ENCODE results near the gene PDE11A. TPM values are rescaled to one million over a fixed set of nuclear protein-coding genes. Genes with fewer than 3 reads are reported as not detected.

The PDE11A gene
- total and polyA plus RNA-seq, 3 donors from 2014 or later, result 2.2 to 7.8 (median 3.3) TPM

GRCh38 chr2:177810906-177811305 is 261.7 kb downstream of the PDE11A start:
- no peaks in the 10 kb centered on the region for H3K4me1 ChIP-seq
- DNase-seq, result no peak
- TF ChIP-seq POLR2A (IDR thresholded peaks at IDR 0.05), result no peak
- TF ChIP-seq CTCF (IDR thresholded peaks at IDR 0.05), result no peak
- H3K9me3 ChIP-seq, result no peaks in the 10 kb centered on the region
- no peaks in the 10 kb centered on the region for H3K27me3 ChIP-seq
- no peak overlapping the region for H3K4me3 ChIP-seq
- H3K27ac ChIP-seq, result no peak overlapping the region
- intact Hi-C loops (cut with DNase I; ENCODE audit: low total_unique reads), result no loop called here
- no peaks in the 10 kb centered on the region for H3K36me3 ChIP-seq (ENCODE audit: low read depth, missing control alignments)

GRCh38 chr2:177808984-177809809 is 263.4 kb downstream of the PDE11A start:
- intact Hi-C loops (cut with DNase I; ENCODE audit: low total_unique reads), result no loop called here
- Histone ChIP-seq H3K4me3 (no peak overlapping the region), H3K27ac (no peak overlapping the region), H3K9me3 (no peaks in the 10 kb centered on the region), H3K36me3 (ENCODE audit: low read depth, missing control alignments) (no peaks in the 10 kb centered on the region), H3K4me1 (no peaks in the 10 kb centered on the region), H3K27me3 (no peaks in the 10 kb centered on the region)
- DNase-seq, result no peak
- TF ChIP-seq CTCF (IDR thresholded peaks at IDR 0.05) (no peak), POLR2A (IDR thresholded peaks at IDR 0.05) (no peak)
- 64 to 73% methylated on average over 1 of the region's 1 CpG for WGBS, 2 donors

GRCh38 chr2:177806025-177806424 is 266.6 kb downstream of the PDE11A start:
- no peak overlapping the region for H3K4me3 ChIP-seq
- TF ChIP-seq POLR2A (IDR thresholded peaks at IDR 0.05) (no peak), CTCF (IDR thresholded peaks at IDR 0.05) (no peak)
- no peaks in the 10 kb centered on the region for H3K4me1 ChIP-seq
- H3K9me3 ChIP-seq, result no peaks in the 10 kb centered on the region
- no peaks in the 10 kb centered on the region for H3K36me3 ChIP-seq (ENCODE audit: low read depth, missing control alignments)
- H3K27ac ChIP-seq, result no peak overlapping the region
- no peak for DNase-seq
- H3K27me3 ChIP-seq, result no peaks in the 10 kb centered on the region
- intact Hi-C loops (cut with DNase I; ENCODE audit: low total_unique reads), result no loop called here

GRCh38 chr2:177799531-177799930 is 273.0 kb downstream of the PDE11A start:
- Histone ChIP-seq H3K36me3 (ENCODE audit: low read depth, missing control alignments) (no peaks in the 10 kb centered on the region), H3K27me3 (no peaks in the 10 kb centered on the region), H3K9me3 (no peaks in the 10 kb centered on the region), H3K27ac (no peak overlapping the region), H3K4me1 (peaks cover 5% of the 10 kb centered on the region), H3K4me3 (no peak overlapping the region)
- TF ChIP-seq CTCF (IDR thresholded peaks at IDR 0.05) (peak in 2 of 3 experiments; percentile 19 to 25), POLR2A (IDR thresholded peaks at IDR 0.05) (no peak)
- no peak for DNase-seq
- intact Hi-C loops (cut with DNase I; ENCODE audit: low total_unique reads), result no loop called here
- 57 to 59% methylated on average over 1 of the region's 1 CpG for WGBS, 2 donors

- Histone ChIP-seq H3K4me3 (no peak overlapping the region), H3K27me3 (no peaks in the 10 kb centered on the region), H3K4me1 (peaks cover 5% of the 10 kb centered on the region), H3K27ac (no peak overlapping the region), H3K36me3 (ENCODE audit: low read depth, missing control alignments) (no peaks in the 10 kb centered on the region), H3K9me3 (no peaks in the 10 kb centered on the region)
- intact Hi-C loops (cut with DNase I; ENCODE audit: low total_unique reads), result no loop called here
- no peak for DNase-seq
- TF ChIP-seq POLR2A (IDR thresholded peaks at IDR 0.05), result no peak
- no peak for TF ChIP-seq CTCF (IDR thresholded peaks at IDR 0.05)
- 47 to 60% methylated on average over 1 of the region's 1 CpG for WGBS, 2 donors
Measured at GRCh38 chr2:177797808-177798207, 274.8 kb downstream of the PDE11A start.
